Measurements from ENCODE around the gene HSF2.
A peak's percentile ranks its signal among the peaks of the same experiment; 100 is the strongest.

The HSF2 gene

GRCh38 chr6:122400121-122400450 is 634 bp downstream of the HSF2 start:
- no peak for DNase-seq (ENCODE audit: low read depth in 2 of 2)

- DNase-seq (ENCODE audit: low read depth in 2 of 2) = no peak
These were observed 1.1 kb downstream of the HSF2 start for GRCh38 chr6:122400462-122401089.

DNA sequence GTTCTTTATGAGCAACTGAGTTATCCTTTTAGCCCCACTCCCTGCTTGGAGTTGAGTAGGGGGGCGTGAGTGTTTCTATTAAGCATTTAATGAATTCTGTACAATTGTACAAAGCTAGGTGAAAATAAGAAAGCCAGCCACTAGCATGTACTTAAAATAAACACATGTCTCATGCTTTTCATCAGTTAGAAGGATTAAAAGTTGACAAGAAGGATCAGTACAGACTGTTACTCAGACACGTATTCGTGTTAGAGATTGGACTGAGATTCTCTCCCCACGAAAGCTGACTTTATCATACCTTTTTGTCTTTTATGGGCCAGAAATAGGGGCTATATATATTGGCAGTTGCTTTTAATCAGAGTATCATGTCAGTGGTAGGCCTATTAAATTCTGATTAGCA is 1.7 kb downstream of the HSF2 start:
- no peak for DNase-seq (ENCODE audit: low read depth in 2 of 2)

GRCh38 chr6:122404444-122404843 is 5.0 kb downstream of the HSF2 start:
- no peak for DNase-seq (ENCODE audit: low read depth in 2 of 2)

GRCh38 chr6:122405417-122405816 is 6.0 kb downstream of the HSF2 start:
- DNase-seq (ENCODE audit: low read depth in 2 of 2) = no peak

DNA sequence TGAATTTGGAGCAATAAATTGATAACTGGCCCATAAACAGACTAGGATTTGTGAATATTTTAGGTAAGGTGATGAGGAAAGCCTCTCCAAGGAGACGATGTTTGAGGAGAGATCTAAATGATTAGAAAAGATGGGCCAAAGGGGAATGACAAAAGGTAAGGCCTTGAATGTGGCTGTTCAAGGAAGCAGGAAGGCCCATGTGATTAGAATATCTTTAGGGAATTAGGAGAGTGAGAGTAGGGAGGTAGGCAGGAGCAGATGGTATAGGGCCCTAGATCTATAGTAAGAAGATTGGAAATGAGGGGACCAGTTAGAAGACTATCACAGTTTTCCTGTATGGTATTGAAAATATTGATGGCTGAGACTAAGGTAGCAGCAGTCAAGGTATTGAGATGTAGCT is 6.7 kb downstream of the HSF2 start:
- no peak for DNase-seq (ENCODE audit: low read depth in 2 of 2)

DNA sequence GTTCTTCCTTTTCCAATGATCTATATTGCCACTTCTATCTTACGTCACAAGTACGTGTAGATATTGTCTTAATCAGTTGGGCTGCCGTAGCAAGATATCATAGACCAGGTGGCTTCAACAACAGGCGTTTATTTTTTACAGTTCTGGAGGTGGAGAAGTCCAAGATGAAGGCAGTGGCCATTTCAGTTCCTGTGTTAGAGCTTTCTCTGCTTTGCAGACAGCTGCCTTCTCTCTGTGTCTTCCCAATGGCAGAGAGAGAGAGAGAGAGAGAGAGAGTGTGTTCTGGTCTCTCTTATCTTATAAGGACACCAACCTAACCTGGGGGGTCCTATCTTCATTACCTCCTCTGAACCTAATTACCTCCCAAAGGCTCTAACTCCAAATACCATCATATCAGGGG is 8.3 kb downstream of the HSF2 start:
- no peak for DNase-seq (ENCODE audit: low read depth in 2 of 2)

GRCh38 chr6:122408240-122408639 is 8.8 kb downstream of the HSF2 start:
- no peak for DNase-seq (ENCODE audit: low read depth in 2 of 2)

GRCh38 chr6:122408702-122409458 is 9.4 kb downstream of the HSF2 start:
- no peak for DNase-seq (ENCODE audit: low read depth in 2 of 2)

DNA sequence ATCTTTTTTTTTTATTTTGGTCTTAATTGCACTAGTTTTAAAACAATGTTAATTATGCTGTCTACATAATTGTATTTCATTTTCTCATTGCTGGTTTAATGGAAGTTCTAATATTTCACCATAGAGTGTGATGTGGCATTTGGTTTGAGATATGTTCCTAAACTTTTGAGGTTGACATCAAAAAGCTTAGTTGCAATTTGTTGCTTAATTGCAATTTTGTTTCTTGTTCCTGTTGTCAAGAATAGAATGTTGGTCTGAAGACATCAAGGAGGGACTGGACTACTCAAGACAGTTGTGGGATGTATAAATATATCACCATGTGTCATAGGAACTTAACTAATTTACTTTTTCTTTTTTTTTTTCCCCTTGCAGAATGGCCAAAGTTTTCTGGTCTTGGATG is 12.5 kb downstream of the HSF2 start:
- no peak for DNase-seq (ENCODE audit: low read depth in 2 of 2)

DNA sequence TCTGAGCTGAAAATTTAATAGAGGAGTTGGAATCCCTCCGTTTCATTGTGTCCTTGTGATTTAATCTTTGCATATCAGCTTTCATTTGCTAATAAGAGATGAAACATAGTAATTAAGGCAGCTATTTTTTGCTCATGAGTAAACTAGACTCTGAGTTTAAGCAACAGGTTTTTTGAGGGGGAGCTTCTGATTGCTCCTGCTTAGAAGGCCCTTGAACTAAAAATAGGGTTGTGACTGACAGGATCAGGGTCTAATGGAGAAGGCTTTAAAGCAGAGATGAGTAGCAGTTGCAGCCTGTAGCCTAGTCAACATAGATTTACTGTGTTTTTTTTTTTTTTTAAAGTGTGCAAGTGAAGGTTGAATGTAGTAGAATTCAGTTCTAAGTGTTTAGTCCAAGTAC is 17.4 kb downstream of the HSF2 start:
- no peak for DNase-seq (ENCODE audit: low read depth in 2 of 2)

- no peak for DNase-seq (ENCODE audit: low read depth in 2 of 2)
These were observed 22.6 kb downstream of the HSF2 start for GRCh38 chr6:122422003-122422402.

DNA sequence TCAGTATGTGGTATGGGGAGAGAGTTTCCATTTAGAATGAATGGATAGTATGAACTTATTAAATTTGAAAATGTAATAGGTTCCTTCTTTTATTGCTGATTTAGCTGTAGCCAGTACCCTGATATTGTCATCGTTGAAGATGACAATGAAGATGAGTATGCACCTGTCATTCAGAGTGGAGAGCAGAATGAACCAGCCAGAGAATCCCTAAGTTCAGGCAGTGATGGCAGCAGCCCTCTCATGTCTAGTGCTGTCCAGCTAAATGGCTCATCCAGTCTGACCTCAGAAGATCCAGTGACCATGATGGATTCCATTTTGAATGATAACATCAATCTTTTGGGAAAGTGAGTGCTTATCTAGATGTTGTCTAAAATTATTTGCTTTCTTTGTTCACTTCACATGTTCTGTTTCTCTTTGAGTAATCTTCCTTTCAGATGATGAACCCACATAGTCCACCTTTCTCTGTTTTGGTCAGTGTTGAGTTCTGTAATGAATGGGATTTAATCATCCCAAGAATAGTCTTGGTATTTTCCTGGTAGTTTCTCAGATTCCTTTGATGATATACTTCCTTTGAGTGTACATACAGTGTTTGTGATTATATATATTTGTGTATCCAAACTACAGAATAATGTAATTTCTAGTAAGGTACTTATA is 23.3 kb downstream of the HSF2 start:
- no peak for DNase-seq (ENCODE audit: low read depth in 2 of 2)

GRCh38 chr6:122423734-122424133 is 24.3 kb downstream of the HSF2 start:
- DNase-seq (ENCODE audit: low read depth in 2 of 2) = no peak

- no peak for DNase-seq (ENCODE audit: low read depth in 2 of 2)
These were observed 27.1 kb downstream of the HSF2 start for GRCh38 chr6:122426597-122426996.

DNA sequence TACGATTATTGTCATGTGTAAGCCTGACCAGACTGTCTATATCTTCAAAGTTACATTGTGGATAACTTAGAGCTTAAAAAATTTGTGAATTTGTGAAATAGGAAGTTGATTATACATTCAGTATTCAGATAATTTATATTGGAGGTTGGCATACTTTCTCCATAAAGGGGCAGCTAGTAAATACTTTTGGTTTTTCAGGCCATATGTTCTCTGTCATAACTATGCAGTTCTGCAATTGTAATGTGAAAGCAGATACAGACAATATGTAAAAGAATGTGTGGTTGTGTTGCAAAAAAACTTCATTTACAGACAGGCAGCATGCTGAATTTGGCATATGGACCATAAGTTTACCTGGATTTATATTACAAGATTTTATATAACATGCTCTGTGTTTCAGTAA is 29.3 kb downstream of the HSF2 start:
- peak; percentile 20 to 27 for DNase-seq (ENCODE audit: low read depth in 2 of 2)

DNA sequence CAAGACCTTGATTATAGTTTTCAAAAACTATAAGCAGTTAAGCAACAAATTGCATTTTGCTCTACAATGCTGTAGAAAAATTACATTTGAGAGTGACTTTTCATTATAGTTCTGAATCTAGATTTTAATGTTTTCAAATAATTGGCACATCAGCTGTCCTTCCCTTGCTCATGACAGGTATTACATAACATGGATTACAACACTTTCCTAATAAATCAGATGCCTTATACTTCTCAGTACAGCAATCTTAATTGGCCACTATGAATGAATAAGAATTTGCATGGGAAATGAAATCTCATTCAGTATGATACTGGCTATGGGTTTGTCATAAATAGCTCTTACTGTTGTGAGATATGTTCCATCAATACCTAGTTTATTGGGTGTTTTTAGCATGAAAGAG is 29.9 kb downstream of the HSF2 start:
- DNase-seq (ENCODE audit: low read depth in 2 of 2) = no peak

DNA sequence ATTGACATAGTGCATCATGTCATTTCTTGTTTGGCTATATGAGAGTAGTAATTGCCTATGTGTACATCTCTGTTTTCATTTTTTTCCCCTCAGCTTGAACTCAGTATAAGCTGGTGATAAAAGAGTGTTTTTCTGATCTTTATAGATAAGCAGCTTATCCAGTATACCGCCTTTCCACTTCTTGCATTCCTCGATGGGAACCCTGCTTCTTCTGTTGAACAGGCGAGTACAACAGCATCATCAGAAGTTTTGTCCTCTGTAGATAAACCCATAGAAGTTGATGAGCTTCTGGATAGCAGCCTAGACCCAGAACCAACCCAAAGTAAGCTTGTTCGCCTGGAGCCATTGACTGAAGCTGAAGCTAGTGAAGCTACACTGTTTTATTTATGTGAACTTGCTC is 32.3 kb downstream of the HSF2 start:
- no peak for DNase-seq (ENCODE audit: low read depth in 2 of 2)

- no peak for DNase-seq (ENCODE audit: low read depth in 2 of 2)
These were observed 33.4 kb downstream of the HSF2 start for GRCh38 chr6:122432816-122433215.

DNA sequence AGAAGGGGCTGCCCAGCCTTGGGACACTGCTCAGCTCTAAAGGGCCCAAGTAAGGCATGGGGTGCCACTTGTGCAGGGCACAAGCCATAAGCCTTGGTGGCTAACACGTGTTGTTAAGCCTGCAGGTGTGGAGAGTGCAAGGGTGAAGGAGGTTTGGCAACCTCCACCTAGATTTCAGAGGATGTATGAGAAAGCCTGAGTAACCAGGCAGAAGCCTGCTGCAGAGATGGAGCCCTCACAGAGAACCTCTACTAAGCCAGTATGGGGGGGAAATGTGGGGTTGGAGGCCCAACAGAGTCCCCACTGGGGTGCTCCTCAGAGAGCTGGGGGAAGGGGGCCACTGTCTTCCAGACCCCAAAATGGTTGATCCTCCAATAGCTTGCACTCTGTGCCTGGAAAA is 39.5 kb downstream of the HSF2 start:
- no peak for DNase-seq (ENCODE audit: low read depth in 2 of 2)

GRCh38 chr6:122445274-122445673 is 45.8 kb downstream of the HSF2 start:
- DNase-seq (ENCODE audit: low read depth in 2 of 2) = no peak

GRCh38 chr6:122449069-122449468 is 49.6 kb downstream of the HSF2 start:
- DNase-seq (ENCODE audit: low read depth in 2 of 2) = no peak

DNA sequence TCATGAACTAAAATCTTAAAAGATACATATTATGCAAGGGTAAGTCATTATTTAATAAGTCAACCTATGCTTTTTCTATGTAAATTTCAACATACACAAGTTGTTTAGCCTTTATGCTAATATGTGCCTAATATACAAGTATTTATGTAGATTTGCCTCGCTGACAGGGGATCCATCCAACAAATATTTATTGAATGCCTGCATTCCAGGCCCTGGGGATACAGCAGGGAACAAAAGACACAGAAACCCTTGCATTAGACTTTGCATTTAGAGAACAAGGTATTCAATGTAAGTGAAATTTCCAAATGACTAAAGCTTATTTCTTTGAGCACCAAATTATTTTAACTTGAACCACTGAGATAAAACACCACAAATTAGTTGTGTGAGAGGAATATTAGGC is 53.1 kb downstream of the HSF2 start:
- DNase-seq (ENCODE audit: low read depth in 2 of 2) = no peak
